GM18867 (cell line): ENCODE measurements around the gene TMA7.
"Not testable (repeated sequence)": the region's sequence is repeated elsewhere in the genome, so short reads cannot be mapped to it uniquely, and the experiment has no call there.

Source experiments
- ATAC-seq: cut with Tn5 transposase; IDR thresholded peaks from one replicate; pipeline ENCODE4 v1.9.1; 2021; ENCODE audit warnings: mild to moderate bottlenecking, moderate library complexity; ENCODE audit not compliant: unreplicated experiment

Gene TMA7

DNA sequence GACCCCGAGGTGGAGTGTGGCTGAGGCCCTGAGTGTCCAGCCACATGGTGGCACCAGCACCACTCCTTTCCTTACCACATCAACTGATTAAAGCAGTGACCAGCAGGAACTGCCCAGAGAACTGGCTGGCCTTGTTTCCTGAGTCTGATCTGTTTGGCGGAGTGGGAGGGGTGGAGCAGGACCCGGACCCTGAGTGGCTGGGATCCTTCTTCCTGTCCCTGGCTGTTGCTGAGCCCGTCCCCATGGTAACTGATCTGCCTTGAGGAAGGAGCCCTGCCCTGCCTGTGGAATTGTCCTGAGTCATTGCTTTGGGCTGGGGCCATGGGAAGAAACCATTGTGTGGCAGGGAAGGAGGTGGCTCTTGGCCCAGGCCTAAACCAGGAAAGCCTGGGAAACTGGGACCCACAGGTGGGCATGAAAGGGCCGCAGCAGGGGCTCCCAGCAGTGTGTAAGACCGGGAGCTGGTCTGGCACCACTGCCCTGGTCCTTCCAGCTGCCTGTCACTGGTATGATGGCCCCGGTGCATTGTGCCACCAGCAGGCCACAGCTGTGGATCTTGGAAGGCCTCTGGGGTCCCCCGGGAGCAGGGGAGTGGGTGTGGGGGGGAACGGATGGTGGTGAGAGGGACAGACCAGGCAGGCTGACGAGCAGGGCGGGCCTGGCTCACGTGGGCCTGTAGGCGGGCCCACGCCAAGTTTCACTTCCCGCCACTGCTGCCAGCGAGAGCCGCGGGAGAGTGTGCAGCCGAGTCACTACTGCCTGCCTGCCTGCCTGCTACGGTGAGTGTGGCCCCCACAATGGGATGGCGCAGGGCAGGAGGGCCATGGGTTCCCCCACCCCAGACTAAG, 25.7 kb downstream of the TMA7 start:
- ATAC-seq = peak; percentile 76

GRCh38 chr3:48466386-48467109, 26.5 kb downstream of the TMA7 start:
- peak; percentile 20 for ATAC-seq

DNA sequence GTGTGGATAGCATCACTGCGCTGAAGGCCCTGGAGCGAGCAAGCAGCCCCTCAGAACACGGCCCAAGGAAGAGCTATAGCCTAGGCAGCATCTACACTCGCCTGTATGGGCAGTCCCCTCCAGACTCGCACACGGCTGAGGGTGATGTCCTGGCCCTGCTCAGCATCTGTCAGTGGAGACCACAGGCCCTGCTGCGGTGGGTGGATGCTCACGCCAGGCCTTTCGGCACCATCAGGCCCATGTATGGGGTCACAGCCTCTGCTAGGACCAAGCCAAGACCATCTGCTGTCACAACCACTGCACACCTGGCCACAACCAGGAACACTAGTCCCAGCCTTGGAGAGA, 27.0 kb downstream of the TMA7 start:
- ATAC-seq = no peak

GRCh38 chr3:48467473-48468267, 27.6 kb downstream of the TMA7 start:
- ATAC-seq = no peak

- no peak for ATAC-seq
Observed at GRCh38 chr3:48468329-48468731, 28.3 kb downstream of the TMA7 start.

- no peak for ATAC-seq
Observed at GRCh38 chr3:48469046-48469915, 29.2 kb downstream of the TMA7 start.

DNA sequence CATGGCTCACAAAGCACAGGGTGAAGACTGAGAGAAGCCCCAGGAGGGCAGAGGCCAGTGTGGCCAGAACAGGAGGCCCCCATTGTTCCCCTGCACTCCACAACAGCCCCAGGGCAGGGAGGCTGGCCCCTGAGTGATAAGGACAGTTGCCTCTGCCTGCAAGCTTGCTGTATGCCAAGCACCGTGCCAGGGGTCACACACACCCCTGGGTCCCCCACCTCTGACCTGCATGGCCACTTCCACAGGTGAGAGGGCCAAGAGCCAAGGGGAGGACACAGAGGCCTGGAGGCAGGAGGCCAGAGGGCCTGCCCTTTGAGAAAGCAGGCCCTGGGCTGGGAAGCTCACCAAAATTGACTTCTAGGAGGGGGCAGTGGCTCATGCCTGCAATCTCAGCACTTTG, 30.2 kb downstream of the TMA7 start:
- ATAC-seq = no peak

GRCh38 chr3:48472673-48472922, 32.5 kb downstream of the TMA7 start:
- ATAC-seq = no peak

- peak; percentile 77 for ATAC-seq
Observed at GRCh38 chr3:48472923-48473616, 33.0 kb downstream of the TMA7 start.

DNA sequence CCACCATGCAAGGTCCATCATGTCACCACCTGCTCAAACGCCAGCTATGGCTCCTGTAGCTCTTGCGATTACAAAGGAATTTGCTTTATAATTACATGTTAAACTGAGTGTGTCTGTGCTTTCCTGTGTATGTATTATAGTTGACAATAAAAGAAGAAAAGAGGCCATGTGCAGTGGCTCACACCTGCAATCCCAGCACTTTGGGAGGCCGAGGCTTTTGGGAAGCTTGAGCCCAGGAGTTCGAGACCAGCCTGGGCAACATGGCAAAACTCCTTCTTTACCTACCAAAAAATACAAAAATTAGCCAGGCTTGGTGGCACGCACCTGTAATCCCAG, 33.5 kb downstream of the TMA7 start:
- ATAC-seq = no peak

DNA sequence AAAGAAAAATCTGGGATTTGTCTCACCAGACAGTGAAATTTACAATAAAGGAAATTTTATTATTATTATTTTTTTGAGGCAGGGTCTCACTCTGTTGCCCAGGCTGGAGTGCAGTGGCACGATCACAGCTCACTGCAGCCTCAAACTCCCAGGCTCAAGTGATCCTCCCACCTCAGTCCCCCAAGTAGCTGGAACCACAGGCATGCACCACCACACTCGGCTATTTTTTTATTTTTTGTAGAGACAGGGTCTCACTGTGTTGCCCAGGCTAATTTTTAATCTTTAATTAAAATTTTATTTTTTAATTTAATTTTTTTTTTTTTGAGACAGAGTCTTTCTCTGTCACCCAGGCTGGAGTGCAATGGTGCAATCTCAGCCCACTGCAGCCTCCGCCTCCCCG, 34.0 kb downstream of the TMA7 start:
- ATAC-seq = not testable (repeated sequence)

DNA sequence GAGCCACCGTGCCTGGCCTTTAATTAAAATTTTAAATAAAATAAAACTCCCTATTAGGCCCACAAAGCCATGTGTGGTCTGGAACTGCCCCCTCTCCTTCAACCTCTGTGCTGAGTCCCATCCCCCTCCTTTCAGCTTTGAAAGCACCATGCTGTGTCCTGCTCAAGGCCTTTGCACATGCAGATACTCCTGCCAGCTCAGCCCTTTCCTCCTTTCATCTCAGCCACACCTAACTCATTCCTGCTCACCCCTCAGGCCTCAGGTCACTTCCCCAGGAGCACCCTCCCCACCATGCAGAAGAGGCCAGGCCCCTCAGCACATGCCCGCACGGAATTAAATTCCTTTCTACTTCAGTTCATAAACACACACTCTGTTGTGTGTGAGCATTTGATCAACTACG, 34.6 kb downstream of the TMA7 start:
- ATAC-seq = no peak

GRCh38 chr3:48475188-48475587, 35.1 kb downstream of the TMA7 start:
- no peak for ATAC-seq

DNA sequence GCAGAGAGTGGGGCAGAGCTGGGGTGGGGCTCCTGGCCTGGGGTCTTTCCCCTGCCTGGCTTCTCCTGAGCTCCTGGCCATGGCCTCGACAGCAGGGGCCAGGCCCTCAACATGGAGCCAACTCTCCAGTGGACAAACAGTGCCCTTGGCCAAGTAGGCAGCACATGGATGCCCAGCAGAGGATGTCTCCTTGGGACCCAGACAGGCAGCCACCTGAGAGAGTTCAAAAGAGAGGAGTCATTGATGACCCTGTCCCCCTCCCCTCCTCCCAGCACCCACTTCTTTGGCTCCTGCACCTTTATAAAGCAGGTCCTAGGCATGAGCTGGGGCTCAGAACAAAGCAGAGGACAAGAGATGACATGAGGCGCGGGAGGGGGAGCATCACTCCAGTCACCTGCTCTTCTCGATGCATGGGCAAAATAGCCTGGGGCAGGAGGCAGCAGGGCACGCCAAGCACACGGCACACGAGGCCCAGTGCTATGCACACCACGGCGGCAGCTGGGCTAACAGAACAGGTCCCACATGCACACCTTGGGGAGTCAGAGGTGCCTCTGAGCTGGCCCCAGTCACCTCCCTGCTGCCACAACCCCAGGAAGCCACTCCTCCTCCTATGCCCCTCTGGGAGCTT, 36.5 kb downstream of the TMA7 start:
- no peak for ATAC-seq

DNA sequence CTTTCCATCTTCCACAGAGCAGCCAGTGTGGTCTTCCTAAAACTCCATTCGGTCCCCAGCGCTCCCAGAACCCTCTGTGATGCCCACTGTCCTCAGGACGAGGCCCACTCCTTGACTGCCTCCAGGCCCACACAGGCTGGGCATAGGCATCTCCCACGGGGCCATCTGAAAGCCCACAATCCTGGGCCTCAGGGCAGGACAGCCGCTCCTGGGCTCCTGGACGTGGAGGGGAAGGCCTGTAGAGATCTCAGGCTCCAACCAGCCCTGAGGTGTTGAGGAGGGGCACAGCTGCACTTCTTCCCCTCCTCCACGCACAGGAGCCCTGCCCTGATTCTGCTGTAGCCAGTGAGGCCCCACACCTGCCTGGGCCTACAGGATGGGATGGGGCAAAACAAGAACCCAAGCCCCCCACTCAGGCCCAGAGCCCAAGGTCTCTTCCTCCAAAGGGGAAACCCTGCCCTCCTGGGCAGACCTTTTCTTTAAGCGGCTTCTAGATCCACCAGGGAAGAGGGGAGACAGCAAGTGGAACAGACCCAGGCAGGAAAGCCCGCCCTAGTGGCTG, 38.0 kb downstream of the TMA7 start:
- no peak for ATAC-seq

- ATAC-seq = no peak
Observed at GRCh38 chr3:48478626-48479555, 38.8 kb downstream of the TMA7 start.

GRCh38 chr3:48480891-48481290, 40.8 kb downstream of the TMA7 start:
- ATAC-seq = not testable (repeated sequence)

DNA sequence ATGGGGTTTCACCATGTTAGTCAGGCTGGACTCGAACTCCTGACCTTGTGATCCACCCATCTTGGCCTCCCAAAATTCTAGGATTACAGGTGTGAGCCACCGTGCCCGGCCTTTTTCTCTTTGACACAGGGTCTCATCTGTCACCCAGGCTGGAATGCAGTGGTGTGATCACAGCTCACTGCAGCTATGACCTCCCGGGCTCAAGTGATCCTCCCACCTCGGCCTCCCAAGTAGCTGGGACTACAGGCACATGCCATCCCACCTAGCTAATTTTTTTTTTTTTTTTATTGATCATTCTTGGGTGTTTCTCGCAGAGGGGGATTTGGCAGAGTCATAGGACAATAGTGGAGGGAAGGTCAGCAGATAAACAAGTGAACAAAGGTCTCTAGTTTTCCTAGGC, 42.8 kb downstream of the TMA7 start:
- not testable (repeated sequence) for ATAC-seq

GRCh38 chr3:48486952-48487351, 46.9 kb downstream of the TMA7 start:
- ATAC-seq = no peak
